C4-2B (cell line): ENCODE results near the gene OSBPL8.

Source experiments
- ZFX ChIP-seq: fragments of 450-650 bp; IDR thresholded peaks from 2 replicates; pipeline ENCODE4 v1.6.1; 2017
- TF ChIP-seq, protein P1 (sequence below): fragments of 450-650 bp; conservative IDR thresholded peaks from 2 replicates; pipeline ENCODE4 v1.5.1; 2017; ENCODE audit warnings: mild to moderate bottlenecking

DNA sequence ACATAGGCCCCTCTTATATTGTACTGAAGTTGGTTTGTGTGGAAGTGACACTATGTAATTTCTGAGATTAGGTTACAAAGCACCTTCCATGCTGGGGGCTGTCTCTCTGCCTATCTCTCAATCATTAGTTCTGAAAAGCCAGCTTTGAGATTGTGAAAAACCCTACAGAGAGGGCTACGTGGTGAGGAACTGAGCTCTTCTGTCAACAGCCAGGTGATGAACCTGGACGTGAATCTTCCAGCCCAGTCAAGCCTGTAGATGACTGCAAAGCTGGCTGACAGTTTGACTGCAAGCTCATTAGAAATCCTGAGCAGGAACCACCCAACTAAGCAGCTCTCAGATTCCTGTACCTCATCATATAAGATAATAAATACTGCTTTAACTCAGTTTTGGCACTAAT, 175.0 kb downstream of the OSBPL8 start:
- no peak for TF ChIP-seq ZFX
- TF ChIP-seq, protein P1, sequence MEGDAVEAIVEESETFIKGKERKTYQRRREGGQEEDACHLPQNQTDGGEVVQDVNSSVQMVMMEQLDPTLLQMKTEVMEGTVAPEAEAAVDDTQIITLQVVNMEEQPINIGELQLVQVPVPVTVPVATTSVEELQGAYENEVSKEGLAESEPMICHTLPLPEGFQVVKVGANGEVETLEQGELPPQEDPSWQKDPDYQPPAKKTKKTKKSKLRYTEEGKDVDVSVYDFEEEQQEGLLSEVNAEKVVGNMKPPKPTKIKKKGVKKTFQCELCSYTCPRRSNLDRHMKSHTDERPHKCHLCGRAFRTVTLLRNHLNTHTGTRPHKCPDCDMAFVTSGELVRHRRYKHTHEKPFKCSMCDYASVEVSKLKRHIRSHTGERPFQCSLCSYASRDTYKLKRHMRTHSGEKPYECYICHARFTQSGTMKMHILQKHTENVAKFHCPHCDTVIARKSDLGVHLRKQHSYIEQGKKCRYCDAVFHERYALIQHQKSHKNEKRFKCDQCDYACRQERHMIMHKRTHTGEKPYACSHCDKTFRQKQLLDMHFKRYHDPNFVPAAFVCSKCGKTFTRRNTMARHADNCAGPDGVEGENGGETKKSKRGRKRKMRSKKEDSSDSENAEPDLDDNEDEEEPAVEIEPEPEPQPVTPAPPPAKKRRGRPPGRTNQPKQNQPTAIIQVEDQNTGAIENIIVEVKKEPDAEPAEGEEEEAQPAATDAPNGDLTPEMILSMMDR = no peak
